Heart left ventricle (tissue), 16 donors: ENCODE data around the gene RABIF. TPM values are rescaled to one million over a fixed set of nuclear protein-coding genes. Genes with fewer than 3 reads are reported as not detected.

ENCODE experiments used
- ATAC-seq, 4 donors: fragments of 200-7000 bp; cut with Tn5 transposase; one replicate each; pipeline ENCODE4 v1.9.1; 2020 to 2022; ENCODE audit warnings: moderate library complexity in 4 of 4, mild to moderate bottlenecking in 3 of 4, moderate number of reproducible peaks in 1 of 4
- DNase-seq, 5 donors: peaks; one replicate each; pipeline ENCODE4 v3.0.0-alpha.2; 2020
- H3K27ac ChIP-seq, 12 donors: fragments of 200-600 bp; sonication (generic) in 4 of 12; one replicate each; pipeline versions ENCODE4 v1.5.0 to v1.8.0; 2016 to 2022; ENCODE audit warnings: mild to moderate bottlenecking in 2 of 12
- H3K27me3 ChIP-seq, 9 donors: fragments of 200-600 bp; sonication (generic) in 2 of 9; one replicate each; pipeline versions ENCODE4 v1.5.1 to v1.8.0; 2016 to 2022; ENCODE audit warnings: mild to moderate bottlenecking in 3 of 9
- H3K36me3 ChIP-seq, 9 donors: fragments of 200-600 bp; sonication (generic) in 2 of 9; one replicate each; pipeline versions ENCODE4 v1.5.0 to v1.8.0; 2018 to 2022; ENCODE audit warnings: mild to moderate bottlenecking in 2 of 9
- H3K4me1 ChIP-seq, 12 donors: fragments of 200-600 bp; sonication (generic) in 4 of 12; one replicate each; pipeline versions ENCODE4 v1.5.0 to v1.8.0; 2016 to 2022; ENCODE audit warnings: mild to moderate bottlenecking in 3 of 12
- H3K4me3 ChIP-seq, 12 donors: fragments of 200-600 bp; sonication (generic) in 4 of 12; one replicate each; pipeline versions ENCODE4 v1.5.0 to v1.8.0; 2017 to 2022; ENCODE audit warnings: mild to moderate bottlenecking in 9 of 12, moderate library complexity in 4 of 12
- H3K9me3 ChIP-seq, 12 donors: fragments of 200-600 bp; sonication (generic) in 4 of 12; one replicate each; pipeline versions ENCODE4 v1.5.0 to v1.8.0; 2016 to 2022; ENCODE audit warnings: mild to moderate bottlenecking in 1 of 12
- CTCF ChIP-seq, 12 donors: fragments of 200-600 bp; sonication (generic) in 4 of 12; IDR thresholded peaks; one replicate each; pipeline versions ENCODE4 v1.5.0 to v1.8.0; 2018 to 2022; ENCODE audit warnings: antibody characterized with exemption in 12 of 12, mild to moderate bottlenecking in 5 of 12
- POLR2A ChIP-seq, 2 donors: fragments of 450-650 bp; IDR thresholded peaks; one replicate each; pipeline ENCODE4 v1.6.1; 2017; ENCODE audit warnings: antibody characterized with exemption in 2 of 2, mild to moderate bottlenecking in 2 of 2, moderate library complexity in 2 of 2
- WGBS, 4 donors: extraction: QIAGEN DNeasy Blood & Tissue Kit in 2 of 4; methylation state at CpG; one replicate each; pipeline versions ENCODE4 v1.1.5 to v1.1.7; 2013 to 2018; 5-methylcytosine and 5-hydroxymethylcytosine counted together
- intact Hi-C, 10 donors: fragments of 100-400 bp; cut with DNase I; formaldehyde crosslinking; loops; one replicate each; pipeline versions ENCODE4 v1.11.1 to v1.14.2; 2022
- polyA plus RNA-seq, 2 donors: library from polyadenylated mRNA; stranded (reverse); fragments of 200-250 nt; gene quantifications; one replicate each; pipeline ENCODE4 v1.2.3, GENCODE V29; 2013
- total RNA-seq, 9 donors: library from RNA; depleted of rRNA in 2 of 9; stranded (reverse); fragments of >200 nt in 2 of 9; fragmentation: NEBNext Ultra II Directional in 3 of 9; extraction: Animal tissue kit (Norgen Biotek cat#: 25700) in 3 of 9; gene quantifications; one replicate each; pipeline versions ENCODE4 v1.1.0 to v1.2.4, GENCODE V29; 2016 to 2023
- donor health status: ischemic (EF 13 %, LVEDD 7.1; RV severe dilation, severe dysfunction).
- donor health status: healthy with polysubstance abuse.
- donor health status: DM: no; HTN: yes; CAD: no.
- donor health status: DM: no; HTN: no; CAD: no.
- donor health status: ischemic (EF 25% LVEDD 6.9; RV normal size, moderate dysfunction).
- donor health status: ischemic (EF 25% LVEDD 5.7; RV mildly dilated, moderate dysfunction).
- donor health status: healthy.
- donor health status: DM: yes; HTN: yes; CAD: no.
- donor health status: ischemic (EF 35%, LVEDD 5.7; RV mildly dilated, moderate dysfunction).
- donor health status: nonischemic (EF 11% LVEDD 7.7; RV severe dilation, severe dysfunction).
- donor health status: DM: yes; HTN: yes; CAD: no.
- donor health status: PGD.
- donor health status: ischemic (EF 29% LVEDD 5.4; RV normal size, mild dysfunction).
- donor health status: nonischemic (EF 23%, LVEDD 6.1; RV moderate dilation, normal function).

Gene RABIF
- total and polyA plus RNA-seq, 11 donors, result 3.6 to 12.1 (median 5.3) TPM

- peaks cover 0 to 22% (median 8%) of the 10 kb centered on the region in 12 donors for H3K4me1 ChIP-seq
- H3K36me3 ChIP-seq, result peaks cover 0 to 39% (median 26%) of the 10 kb centered on the region in 9 donors
- H3K27ac ChIP-seq, result peak overlapping the region; percentile 75 to 98 (median 94)
- ATAC-seq, result no peak
- no peaks in the 10 kb centered on the region for H3K27me3 ChIP-seq
- TF ChIP-seq CTCF (IDR thresholded peaks at IDR 0.05), result no peak
- no peak for TF ChIP-seq POLR2A (IDR thresholded peaks at IDR 0.05)
- no peak for DNase-seq
- intact Hi-C loops, result loop anchor here in 5 of 10 donors (2.0 to 10.0 kb wide), 5 partner anchors 39 to 143 kb away; partner anchors contain the start of genes PCAT6 (in 4 of the 5), KDM5B (in 1 of the 5) and KLHL12 (in 1 of the 5)
- H3K9me3 ChIP-seq, result no peaks in the 10 kb centered on the region
- peak overlapping the region; percentile 72 to 91 (median 80) for H3K4me3 ChIP-seq
- 3 to 4% (median 4%) methylated on average over 9 to 10 of the region's 10 CpGs for WGBS, 4 donors
Observed at GRCh38 chr1:202888221-202888530, 773 bp downstream of the RABIF start.

- Histone ChIP-seq H3K36me3 (peaks cover 0 to 36% (median 30%) of the 10 kb centered on the region in 9 donors), H3K27me3 (no peaks in the 10 kb centered on the region), H3K27ac (no peak overlapping the region), H3K9me3 (no peaks in the 10 kb centered on the region), H3K4me1 (no peaks in the 10 kb centered on the region), H3K4me3 (no peak overlapping the region)
- intact Hi-C loops, result loop anchor here in 1 of 10 donors (10.0 kb wide), 1 partner anchor 136 kb away; no protein-coding TSS in a partner anchor
- ATAC-seq, result no peak
- 92 to 99% (median 94%) methylated on average over 10 of the region's 10 CpGs for WGBS, 4 donors
- DNase-seq, result no peak
- TF ChIP-seq CTCF (IDR thresholded peaks at IDR 0.05) (no peak), POLR2A (IDR thresholded peaks at IDR 0.05) (no peak)
Observed at GRCh38 chr1:202880961-202881460, 7.9 kb downstream of the RABIF start.

- Histone ChIP-seq H3K4me1 (no peaks in the 10 kb centered on the region), H3K36me3 (peaks cover 0 to 36% (median 30%) of the 10 kb centered on the region in 9 donors), H3K4me3 (no peak overlapping the region), H3K9me3 (no peaks in the 10 kb centered on the region), H3K27me3 (no peaks in the 10 kb centered on the region), H3K27ac (no peak overlapping the region)
- ATAC-seq (no peak), DNase-seq (no peak)
- intact Hi-C loops, result loop anchor here in 1 of 10 donors (10.0 kb wide), 1 partner anchor 135 kb away; no protein-coding TSS in a partner anchor
- no peak for TF ChIP-seq CTCF (IDR thresholded peaks at IDR 0.05)
- no peak for TF ChIP-seq POLR2A (IDR thresholded peaks at IDR 0.05)
Observed at GRCh38 chr1:202880062-202880461, 8.9 kb downstream of the RABIF start.

- intact Hi-C loops, result no loop called here
- Histone ChIP-seq H3K27me3 (no peaks in the 10 kb centered on the region), H3K36me3 (peaks cover 0 to 36% (median 30%) of the 10 kb centered on the region in 9 donors), H3K27ac (no peak overlapping the region), H3K4me1 (no peaks in the 10 kb centered on the region), H3K9me3 (no peaks in the 10 kb centered on the region), H3K4me3 (no peak overlapping the region)
- DNase-seq (no peak), ATAC-seq (no peak)
- TF ChIP-seq CTCF (IDR thresholded peaks at IDR 0.05) (no peak), POLR2A (IDR thresholded peaks at IDR 0.05) (no peak)
- 96 to 100% (median 98%) methylated on average over 1 of the region's 1 CpG for WGBS, 4 donors
Observed at GRCh38 chr1:202879128-202879527, 9.8 kb downstream of the RABIF start.
